GM23338 (cell line): ENCODE measurements around the gene HS6ST1.

Experiments used
- CREB1 ChIP-seq: fragments of 250-450 bp; sonication (Bioruptor Pico); IDR thresholded peaks from 2 replicates; pipeline ENCODE4 v1.5.0; 2020; ENCODE audit warnings: low read depth, mild to moderate bottlenecking, moderate library complexity
- EZH2 ChIP-seq: fragments of 200-600 bp; sonication (generic); IDR thresholded peaks from one replicate; pipeline ENCODE4 v1.8.0; 2017; ENCODE audit warnings: antibody characterized with exemption, mild to moderate bottlenecking, low read depth; ENCODE audit not compliant: unreplicated experiment
- EZH2phosphoT487 ChIP-seq: fragments of 200-600 bp; sonication (generic); IDR thresholded peaks from one replicate; pipeline ENCODE4 v1.8.1; 2018; ENCODE audit warnings: antibody characterized with exemption; ENCODE audit not compliant: unreplicated experiment
- JUNB ChIP-seq: IDR thresholded peaks from one replicate; pipeline ENCODE4 v1.6.1; 2016; ENCODE audit warnings: antibody characterized with exemption; ENCODE audit not compliant: unreplicated experiment
- POLR2AphosphoS5 ChIP-seq: IDR thresholded peaks from 2 replicates; pipeline ENCODE4 v1.6.1; 2016; ENCODE audit warnings: antibody characterized with exemption, low read depth
- ZNF331 ChIP-seq: fragments of 250-450 bp; sonication (Bioruptor Pico); IDR thresholded peaks from 2 replicates; pipeline ENCODE4 v1.5.0; 2020; ENCODE audit warnings: low read depth, mild to moderate bottlenecking, moderate library complexity
- TF ChIP-seq, protein P1 (sequence below), 2 experiments: fragments of 200-600 bp in 1 of 2; sonication (generic) in 1 of 2; conservative IDR thresholded peaks; 2 replicates each; pipeline versions ENCODE4 v1.5.1 to v1.6.1; 2016 to 2017; ENCODE audit warnings: antibody characterized with exemption in 2 of 2, low read depth in 2 of 2, mild to moderate bottlenecking in 2 of 2, moderate library complexity in 1 of 2
- TF ChIP-seq, protein P2 (sequence below): fragments of 250-450 bp; sonication (Bioruptor Pico); IDR thresholded peaks from 2 replicates; pipeline ENCODE4 v1.5.0; 2020; ENCODE audit warnings: mild to moderate bottlenecking, moderate library complexity
- TF ChIP-seq, protein P3 (sequence below): IDR thresholded peaks from one replicate; pipeline ENCODE4 v1.6.1; 2018; ENCODE audit warnings: antibody characterized with exemption; ENCODE audit not compliant: unreplicated experiment

DNA sequence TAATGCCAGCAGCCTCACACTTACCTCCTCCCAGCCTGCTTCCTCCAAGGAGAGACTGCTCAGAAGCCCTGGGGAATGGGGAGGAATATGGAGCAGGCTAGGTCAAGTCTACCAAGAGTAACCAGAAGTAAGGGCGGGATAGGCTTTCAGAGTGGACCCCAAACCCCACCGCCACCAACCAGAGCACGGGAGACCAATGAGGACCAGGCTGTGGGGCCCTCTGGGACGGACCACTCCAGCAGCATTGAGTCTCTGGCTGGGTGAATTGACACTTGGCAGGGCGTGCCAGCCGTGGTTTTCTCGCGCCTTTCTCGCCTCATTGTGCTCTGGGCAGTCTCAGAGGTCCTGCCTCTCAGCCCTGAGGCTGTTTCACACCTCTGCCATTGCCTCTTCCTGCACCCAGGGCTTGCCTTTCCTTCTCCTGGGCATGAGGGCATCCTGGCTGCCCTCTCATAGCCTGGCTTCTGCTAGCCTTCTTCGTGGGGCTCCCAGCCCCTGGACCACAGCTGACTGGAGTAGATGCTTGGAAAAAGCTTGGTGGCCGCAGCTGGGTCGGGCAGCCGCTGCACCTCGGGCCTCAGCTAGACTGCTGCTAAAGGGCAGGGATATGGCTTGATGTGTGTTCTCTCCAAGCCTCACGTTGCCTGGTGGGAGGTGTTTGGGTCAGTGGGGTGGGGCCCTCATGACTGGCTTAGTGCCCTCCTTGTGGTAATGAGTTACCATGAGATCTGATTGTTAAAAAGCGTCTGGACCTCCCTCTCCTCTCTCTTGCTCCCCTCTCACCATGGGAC lies 40.5 kb upstream of the HS6ST1 start:
- TF ChIP-seq, protein P1, sequence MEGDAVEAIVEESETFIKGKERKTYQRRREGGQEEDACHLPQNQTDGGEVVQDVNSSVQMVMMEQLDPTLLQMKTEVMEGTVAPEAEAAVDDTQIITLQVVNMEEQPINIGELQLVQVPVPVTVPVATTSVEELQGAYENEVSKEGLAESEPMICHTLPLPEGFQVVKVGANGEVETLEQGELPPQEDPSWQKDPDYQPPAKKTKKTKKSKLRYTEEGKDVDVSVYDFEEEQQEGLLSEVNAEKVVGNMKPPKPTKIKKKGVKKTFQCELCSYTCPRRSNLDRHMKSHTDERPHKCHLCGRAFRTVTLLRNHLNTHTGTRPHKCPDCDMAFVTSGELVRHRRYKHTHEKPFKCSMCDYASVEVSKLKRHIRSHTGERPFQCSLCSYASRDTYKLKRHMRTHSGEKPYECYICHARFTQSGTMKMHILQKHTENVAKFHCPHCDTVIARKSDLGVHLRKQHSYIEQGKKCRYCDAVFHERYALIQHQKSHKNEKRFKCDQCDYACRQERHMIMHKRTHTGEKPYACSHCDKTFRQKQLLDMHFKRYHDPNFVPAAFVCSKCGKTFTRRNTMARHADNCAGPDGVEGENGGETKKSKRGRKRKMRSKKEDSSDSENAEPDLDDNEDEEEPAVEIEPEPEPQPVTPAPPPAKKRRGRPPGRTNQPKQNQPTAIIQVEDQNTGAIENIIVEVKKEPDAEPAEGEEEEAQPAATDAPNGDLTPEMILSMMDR (conservative IDR thresholded peaks at IDR 0.05; ENCODE audit: low read depth in 2 of 2), result no peak
- TF ChIP-seq EZH2phosphoT487 (no peak), CREB1 (no peak), JUNB (no peak), EZH2 (no peak), ZNF331 (no peak), POLR2AphosphoS5 (no peak)
- TF ChIP-seq, protein P2, sequence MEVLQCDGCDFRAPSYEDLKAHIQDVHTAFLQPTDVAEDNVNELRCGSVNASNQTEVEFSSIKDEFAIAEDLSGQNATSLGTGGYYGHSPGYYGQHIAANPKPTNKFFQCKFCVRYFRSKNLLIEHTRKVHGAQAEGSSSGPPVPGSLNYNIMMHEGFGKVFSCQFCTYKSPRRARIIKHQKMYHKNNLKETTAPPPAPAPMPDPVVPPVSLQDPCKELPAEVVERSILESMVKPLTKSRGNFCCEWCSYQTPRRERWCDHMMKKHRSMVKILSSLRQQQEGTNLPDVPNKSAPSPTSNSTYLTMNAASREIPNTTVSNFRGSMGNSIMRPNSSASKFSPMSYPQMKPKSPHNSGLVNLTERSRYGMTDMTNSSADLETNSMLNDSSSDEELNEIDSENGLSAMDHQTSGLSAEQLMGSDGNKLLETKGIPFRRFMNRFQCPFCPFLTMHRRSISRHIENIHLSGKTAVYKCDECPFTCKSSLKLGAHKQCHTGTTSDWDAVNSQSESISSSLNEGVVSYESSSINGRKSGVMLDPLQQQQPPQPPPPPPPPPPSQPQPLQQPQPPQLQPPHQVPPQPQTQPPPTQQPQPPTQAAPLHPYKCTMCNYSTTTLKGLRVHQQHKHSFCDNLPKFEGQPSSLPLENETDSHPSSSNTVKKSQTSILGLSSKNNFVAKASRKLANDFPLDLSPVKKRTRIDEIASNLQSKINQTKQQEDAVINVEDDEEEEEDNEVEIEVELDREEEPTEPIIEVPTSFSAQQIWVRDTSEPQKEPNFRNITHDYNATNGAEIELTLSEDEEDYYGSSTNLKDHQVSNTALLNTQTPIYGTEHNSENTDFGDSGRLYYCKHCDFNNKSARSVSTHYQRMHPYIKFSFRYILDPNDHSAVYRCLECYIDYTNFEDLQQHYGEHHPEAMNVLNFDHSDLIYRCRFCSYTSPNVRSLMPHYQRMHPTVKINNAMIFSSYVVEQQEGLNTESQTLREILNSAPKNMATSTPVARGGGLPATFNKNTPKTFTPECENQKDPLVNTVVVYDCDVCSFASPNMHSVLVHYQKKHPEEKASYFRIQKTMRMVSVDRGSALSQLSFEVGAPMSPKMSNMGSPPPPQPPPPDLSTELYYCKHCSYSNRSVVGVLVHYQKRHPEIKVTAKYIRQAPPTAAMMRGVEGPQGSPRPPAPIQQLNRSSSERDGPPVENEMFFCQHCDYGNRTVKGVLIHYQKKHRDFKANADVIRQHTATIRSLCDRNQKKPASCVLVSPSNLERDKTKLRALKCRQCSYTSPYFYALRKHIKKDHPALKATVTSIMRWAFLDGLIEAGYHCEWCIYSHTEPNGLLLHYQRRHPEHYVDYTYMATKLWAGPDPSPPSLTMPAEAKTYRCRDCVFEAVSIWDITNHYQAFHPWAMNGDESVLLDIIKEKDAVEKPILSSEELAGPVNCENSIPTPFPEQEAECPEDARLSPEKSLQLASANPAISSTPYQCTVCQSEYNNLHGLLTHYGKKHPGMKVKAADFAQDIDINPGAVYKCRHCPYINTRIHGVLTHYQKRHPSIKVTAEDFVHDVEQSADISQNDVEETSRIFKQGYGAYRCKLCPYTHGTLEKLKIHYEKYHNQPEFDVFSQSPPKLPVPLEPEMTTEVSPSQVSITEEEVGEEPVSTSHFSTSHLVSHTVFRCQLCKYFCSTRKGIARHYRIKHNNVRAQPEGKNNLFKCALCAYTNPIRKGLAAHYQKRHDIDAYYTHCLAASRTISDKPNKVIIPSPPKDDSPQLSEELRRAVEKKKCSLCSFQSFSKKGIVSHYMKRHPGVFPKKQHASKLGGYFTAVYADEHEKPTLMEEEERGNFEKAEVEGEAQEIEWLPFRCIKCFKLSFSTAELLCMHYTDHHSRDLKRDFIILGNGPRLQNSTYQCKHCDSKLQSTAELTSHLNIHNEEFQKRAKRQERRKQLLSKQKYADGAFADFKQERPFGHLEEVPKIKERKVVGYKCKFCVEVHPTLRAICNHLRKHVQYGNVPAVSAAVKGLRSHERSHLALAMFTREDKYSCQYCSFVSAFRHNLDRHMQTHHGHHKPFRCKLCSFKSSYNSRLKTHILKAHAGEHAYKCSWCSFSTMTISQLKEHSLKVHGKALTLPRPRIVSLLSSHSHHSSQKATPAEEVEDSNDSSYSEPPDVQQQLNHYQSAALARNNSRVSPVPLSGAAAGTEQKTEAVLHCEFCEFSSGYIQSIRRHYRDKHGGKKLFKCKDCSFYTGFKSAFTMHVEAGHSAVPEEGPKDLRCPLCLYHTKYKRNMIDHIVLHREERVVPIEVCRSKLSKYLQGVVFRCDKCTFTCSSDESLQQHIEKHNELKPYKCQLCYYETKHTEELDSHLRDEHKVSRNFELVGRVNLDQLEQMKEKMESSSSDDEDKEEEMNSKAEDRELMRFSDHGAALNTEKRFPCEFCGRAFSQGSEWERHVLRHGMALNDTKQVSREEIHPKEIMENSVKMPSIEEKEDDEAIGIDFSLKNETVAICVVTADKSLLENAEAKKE (CRISPR knock-in tag), result no peak
- TF ChIP-seq, protein P3, sequence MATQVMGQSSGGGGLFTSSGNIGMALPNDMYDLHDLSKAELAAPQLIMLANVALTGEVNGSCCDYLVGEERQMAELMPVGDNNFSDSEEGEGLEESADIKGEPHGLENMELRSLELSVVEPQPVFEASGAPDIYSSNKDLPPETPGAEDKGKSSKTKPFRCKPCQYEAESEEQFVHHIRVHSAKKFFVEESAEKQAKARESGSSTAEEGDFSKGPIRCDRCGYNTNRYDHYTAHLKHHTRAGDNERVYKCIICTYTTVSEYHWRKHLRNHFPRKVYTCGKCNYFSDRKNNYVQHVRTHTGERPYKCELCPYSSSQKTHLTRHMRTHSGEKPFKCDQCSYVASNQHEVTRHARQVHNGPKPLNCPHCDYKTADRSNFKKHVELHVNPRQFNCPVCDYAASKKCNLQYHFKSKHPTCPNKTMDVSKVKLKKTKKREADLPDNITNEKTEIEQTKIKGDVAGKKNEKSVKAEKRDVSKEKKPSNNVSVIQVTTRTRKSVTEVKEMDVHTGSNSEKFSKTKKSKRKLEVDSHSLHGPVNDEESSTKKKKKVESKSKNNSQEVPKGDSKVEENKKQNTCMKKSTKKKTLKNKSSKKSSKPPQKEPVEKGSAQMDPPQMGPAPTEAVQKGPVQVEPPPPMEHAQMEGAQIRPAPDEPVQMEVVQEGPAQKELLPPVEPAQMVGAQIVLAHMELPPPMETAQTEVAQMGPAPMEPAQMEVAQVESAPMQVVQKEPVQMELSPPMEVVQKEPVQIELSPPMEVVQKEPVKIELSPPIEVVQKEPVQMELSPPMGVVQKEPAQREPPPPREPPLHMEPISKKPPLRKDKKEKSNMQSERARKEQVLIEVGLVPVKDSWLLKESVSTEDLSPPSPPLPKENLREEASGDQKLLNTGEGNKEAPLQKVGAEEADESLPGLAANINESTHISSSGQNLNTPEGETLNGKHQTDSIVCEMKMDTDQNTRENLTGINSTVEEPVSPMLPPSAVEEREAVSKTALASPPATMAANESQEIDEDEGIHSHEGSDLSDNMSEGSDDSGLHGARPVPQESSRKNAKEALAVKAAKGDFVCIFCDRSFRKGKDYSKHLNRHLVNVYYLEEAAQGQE, result no peak
